ENCODE measurements around the gene IFI27L1.

The IFI27L1 gene

GRCh38 chr14:94139006-94139405 is 57.9 kb downstream of the IFI27L1 start:
- no peak for DNase-seq

- DNase-seq: no peak
Observed at GRCh38 chr14:94139421-94139820, 58.3 kb downstream of the IFI27L1 start.

- DNase-seq: no peak
Observed at GRCh38 chr14:94142247-94142646, 61.1 kb downstream of the IFI27L1 start.

- DNase-seq: no peak
Observed at GRCh38 chr14:94142836-94143235, 61.7 kb downstream of the IFI27L1 start.

- no peak for DNase-seq
Observed at GRCh38 chr14:94143239-94143638, 62.1 kb downstream of the IFI27L1 start.

- DNase-seq: no peak
Observed at GRCh38 chr14:94143711-94144110, 62.6 kb downstream of the IFI27L1 start.

GRCh38 chr14:94144765-94145164 is 63.7 kb downstream of the IFI27L1 start:
- no peak for DNase-seq

GRCh38 chr14:94145902-94146527 is 64.9 kb downstream of the IFI27L1 start:
- DNase-seq: no peak
